ENCODE data around the gene SMIM15.

SMIM15 gene

DNA sequence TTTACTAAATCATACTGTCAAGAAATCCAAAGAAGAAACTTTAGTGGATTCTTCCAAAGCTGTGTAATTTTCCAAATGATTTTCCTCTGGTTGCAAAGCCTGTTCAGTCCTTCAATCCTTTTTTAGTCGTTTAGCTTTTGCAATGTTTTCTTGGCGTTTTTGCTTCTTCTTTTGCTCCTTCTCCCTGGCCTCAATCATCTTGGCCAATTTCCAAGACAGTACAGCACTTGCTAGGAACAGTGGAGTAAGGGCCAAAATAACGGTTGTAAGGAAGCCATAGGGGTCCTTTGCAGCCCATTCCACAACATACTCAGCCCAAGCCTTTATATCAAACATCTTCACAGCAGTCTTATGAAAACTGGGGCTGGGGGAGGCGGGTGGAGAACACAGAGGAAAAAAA lies 2.4 kb downstream of the SMIM15 start:
- DNase-seq (ENCODE audit: low read depth in 2 of 2) = no peak

DNA sequence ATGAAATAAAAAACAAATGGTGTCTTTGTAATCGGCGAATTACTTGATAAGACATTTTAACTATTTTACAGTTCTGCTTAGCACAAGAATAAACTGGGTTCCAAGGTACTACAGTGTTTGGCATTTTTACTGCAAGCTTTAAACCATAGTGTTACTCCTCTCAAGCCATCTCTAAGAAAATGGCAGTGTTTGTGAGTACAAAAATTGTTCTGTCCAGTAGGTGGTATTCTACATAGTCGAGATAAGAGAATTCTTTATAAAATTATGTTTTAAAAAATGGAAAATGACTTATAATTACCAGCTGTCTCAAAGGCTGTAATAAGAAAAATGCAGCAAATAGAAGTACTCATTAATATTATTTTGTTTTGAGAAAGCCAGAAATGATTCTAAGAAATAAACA lies 3.2 kb downstream of the SMIM15 start:
- no peak for DNase-seq (ENCODE audit: low read depth in 2 of 2)

DNA sequence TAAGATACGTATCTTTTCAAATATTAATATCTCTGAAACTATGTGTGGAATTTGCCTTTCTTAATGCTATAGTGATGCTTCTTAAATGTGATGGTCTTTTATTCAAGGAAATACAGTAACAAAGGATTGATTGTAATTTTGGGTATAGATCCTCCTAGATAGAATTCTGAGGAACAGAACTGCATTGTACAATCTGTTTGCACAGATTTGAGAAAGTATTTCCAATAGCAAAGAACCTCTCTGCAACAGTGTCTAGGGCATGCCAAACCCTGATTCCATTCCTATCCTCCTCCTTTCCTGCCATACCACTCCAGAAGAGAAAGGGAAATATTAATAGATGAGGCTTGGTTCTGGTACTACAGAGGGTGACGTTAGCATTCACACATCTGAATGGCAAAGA lies 10.4 kb downstream of the SMIM15 start:
- no peak for DNase-seq (ENCODE audit: low read depth in 2 of 2)

DNA sequence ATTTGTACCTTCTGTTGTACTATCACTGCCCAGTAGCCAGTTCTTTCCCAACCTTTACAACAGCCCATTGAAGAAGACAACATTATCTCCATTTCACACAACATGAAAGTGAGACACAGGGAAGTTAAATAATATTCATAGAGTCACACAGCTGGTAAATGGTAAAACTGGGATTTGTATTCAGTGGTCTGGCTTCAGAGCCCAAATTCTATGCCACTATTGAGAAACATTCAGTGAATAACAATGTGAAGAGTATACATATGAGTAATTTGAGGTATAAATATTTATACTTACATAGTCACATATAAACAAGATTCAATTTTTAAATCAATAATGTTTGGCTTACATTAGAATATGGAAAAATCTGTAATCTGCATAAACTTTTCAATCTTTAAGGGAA lies 13.8 kb downstream of the SMIM15 start:
- no peak for DNase-seq (ENCODE audit: low read depth in 2 of 2)

DNA sequence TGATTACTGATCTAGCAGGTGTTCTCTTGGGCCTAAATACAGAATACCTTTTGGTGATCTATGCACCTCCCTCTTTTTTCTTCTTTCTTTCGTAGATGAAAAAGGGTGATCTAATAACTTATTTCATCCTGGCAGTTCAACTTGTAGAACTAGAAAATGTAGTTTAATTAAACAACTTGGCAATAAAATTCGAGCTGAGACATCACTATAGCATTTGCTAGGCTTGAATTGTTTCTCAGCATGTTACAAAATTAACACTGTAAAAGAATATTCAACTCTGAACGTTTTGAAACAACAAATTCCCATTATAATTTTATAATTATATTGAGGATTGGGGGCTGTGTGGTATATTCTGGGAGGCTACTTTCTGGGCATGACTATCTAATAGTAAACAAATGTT lies 19.5 kb downstream of the SMIM15 start:
- DNase-seq (ENCODE audit: low read depth in 2 of 2) = no peak

DNA sequence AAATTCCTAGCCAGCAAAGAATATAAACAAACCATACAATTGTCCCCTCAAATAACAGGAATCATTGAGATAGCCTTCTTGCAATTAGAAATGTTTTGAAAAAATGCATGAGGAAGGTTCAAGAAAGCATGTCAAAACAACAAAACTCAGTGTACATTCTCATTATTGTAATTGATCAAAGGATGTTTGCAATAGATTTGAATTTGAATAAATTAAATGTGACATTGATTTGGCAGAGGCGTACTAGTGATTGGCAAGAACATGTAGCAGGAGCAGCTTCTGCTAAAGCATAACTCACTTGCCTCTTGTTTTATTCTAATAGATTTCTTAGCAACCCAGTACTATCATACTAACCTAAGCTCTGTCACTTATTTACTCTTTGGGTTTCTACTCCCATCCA lies 19.9 kb downstream of the SMIM15 start:
- DNase-seq (ENCODE audit: low read depth in 2 of 2) = no peak

DNA sequence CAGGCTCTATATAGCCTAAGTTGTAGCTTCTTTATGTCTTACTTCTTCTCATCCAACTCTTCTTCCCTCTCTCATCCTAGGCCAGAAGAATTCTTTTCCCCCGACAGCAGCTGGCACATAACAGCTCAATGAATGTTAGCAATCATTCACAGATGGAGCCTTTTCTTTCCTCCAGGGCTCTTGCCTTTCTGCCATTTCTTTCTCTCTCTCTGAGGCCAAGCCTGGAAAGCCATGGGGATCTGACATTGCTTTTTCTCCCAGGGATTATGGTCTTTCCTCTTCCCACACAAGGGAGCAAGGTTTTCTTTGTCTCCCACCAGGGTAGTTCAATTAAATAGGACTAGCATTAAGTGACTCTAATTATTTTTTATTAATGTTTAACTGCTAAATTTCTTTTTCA lies 20.5 kb downstream of the SMIM15 start:
- no peak for DNase-seq (ENCODE audit: low read depth in 2 of 2)

DNA sequence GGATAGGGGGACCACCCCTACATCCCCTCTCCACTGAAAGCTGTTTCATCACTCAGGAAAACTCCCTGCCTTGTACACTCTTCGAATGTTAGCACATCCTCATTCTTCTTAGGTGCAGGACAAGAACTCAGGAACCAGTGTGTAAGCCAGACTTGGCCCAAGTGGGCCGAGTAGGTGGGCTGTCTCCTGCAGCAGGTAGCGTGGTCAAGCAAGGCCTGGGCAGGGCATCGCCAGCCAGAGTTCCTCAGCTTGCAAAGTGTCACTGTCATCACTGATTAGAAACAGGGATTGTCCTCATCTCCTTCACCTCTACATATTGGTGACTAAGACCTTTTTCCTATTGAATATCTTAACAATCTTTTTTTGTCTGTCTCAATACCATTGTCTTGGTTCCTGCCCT lies 22.3 kb downstream of the SMIM15 start:
- DNase-seq (ENCODE audit: low read depth in 2 of 2) = no peak

DNA sequence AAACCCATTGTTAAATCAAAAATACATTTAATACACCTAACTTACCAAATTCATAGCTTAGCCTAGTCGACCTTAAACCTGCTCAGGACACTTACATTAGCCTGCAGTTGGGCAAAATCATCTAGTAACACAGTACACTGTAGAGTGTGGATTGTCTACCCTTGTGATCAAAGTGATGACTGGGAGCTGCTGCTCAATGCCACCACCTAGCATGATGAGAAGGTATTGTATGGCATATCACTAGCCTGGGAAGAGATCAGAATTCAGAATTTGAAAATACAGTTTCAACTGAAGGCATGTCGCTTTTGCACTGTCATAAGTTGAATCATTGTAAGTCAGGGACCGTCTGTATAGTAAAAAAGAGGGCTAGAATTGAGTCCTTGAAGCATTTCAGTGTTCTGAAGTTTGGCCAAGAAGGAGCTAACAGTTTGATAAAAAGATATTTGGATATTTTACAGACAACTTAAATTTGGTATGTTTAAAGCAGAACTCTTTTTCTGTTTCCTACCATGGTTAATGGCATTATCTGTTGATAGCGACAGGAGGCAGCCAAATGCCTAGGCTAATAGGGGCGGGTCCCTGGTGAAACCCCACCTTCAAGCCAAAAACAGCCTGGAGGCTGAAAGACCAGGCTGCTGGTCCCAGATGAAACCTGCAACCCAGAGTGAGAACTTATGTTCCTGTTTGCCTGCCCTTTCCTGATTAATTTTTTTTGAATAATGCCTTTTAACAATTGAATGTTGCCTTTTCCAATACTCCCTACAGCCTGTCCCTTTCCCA lies 23.0 kb downstream of the SMIM15 start:
- no peak for DNase-seq (ENCODE audit: low read depth in 2 of 2)

DNA sequence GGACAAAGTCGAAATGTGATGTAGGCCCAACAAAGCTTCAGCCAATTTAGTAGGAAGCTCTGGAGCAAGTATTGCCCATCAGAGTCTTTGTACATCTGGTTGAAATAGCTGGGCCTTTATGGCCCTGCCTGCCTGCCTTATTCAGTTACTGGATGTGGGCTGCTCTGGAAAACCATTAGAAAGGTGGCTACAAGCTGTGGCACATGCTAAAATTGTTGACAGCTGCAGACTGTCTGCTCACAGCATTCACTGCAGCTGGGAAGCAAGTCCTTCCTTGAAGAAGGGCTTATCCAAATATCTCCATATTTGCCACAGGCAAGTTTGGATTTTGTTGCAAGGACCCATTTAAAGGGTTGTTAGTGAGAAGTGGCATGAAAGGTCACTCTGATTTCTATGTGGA lies 24.4 kb downstream of the SMIM15 start:
- no peak for DNase-seq (ENCODE audit: low read depth in 2 of 2)

DNA sequence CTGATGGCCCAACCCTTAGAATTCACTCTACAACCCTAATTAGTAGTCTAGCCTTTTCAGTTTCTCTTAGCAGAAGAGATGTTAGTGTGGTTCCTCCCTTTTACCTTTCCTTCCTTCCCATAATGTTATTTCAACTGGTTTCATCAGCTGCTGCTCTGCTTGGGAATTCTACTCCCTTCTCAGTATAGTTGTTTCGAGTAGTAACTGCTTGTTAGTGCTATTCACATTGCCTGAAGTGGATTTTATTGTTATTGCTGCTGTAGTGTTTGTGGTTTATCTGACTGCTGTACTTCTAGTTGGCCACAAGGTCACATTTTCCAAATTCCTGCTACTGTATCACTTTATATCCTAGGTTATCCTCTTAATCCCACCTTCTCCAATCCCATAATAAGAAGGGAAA lies 29.7 kb downstream of the SMIM15 start:
- no peak for DNase-seq (ENCODE audit: low read depth in 2 of 2)

DNA sequence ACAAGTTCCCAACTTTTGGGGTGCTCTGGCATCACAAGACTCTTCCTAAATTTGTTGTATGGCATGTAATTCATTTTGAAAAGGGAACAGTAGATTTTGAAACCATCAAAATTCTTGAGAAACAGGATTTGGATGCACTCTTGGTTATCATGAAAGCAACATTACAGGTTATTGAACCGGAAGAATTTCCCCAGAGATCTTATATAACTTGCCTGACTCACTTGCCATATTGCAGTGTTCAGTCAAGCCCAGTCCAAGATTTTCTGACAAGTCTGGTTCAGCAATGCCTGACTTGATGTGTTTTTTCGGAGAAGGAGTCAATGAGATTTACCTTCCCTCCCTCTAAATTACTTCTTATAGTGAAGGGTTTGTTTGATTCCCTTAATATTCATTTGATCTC lies 32.0 kb downstream of the SMIM15 start:
- no peak for DNase-seq (ENCODE audit: low read depth in 2 of 2)

DNA sequence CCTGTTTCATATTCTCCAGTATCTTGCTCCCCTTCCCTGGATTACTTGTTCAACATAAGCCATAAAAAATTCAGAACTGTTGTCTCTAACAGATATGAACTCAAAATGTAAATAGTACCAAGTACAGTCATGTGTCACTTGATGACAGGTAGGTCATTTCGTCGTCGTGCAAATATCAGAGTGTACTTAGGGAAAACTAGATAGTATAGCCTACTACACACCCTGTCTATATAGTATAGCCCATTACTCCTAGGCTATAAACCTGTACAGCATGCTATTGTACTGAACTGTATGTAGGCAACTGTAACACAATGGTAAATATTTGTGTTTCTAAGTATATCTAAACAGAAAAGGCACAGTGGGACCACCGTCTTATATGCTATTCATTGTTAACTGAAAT lies 39.1 kb downstream of the SMIM15 start:
- no peak for DNase-seq (ENCODE audit: low read depth in 2 of 2)

DNA sequence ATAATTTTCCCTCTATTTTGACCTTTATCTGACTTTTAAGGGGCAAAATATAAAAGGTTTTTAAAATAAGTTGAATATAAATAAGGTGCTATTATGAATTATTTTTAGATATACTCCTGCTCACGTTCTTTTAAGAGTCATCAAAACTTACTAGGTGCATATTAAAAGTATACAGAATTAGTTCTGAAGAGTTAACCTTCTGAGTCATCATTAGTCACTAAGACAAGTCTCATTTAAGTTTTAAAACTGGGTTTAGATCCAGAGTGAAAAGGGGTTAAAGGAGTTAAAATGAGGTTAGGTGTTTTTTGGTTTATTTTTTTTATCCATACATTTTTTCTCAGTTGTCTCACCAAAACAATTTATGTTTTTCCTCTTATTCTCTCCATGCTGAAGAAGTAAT lies 41.7 kb downstream of the SMIM15 start:
- DNase-seq (ENCODE audit: low read depth in 2 of 2) = no peak

DNA sequence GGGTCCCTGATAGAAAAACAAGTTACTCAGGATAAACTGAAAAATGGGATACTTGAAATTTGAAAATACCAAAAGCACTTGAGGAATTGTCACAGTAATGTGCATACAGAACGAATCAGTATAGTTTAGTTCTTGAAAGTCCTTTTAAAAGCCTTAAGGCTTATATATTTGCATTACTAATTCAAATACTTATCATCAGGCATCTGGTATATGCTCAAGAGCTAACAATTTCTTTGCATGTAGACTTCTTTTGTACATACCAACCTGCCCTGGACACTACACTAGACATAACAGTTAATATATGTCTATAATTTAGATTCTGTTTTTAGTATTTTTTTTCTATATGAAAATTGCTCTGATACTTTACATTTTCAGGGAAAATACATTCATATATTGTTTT lies 43.2 kb downstream of the SMIM15 start:
- no peak for DNase-seq (ENCODE audit: low read depth in 2 of 2)

DNA sequence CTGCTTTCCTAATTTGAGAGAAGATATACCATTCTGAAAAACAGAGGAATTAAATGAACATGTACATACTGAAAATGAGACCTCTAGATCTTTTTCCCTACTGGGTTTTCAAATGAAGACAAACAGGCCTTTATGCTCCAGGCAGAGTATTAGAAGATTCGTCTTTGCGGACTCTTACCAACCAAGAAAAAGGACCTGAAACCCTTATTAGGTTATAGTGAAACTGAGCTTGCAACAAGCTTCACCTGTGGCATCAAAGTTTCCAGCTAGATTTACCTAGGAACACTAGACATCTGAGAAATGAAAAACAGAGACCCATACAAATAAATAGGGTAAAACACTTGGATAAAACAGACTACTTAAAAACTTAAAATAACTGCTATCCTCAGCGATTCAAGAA lies 46.3 kb downstream of the SMIM15 start:
- DNase-seq (ENCODE audit: low read depth in 2 of 2) = no peak

DNA sequence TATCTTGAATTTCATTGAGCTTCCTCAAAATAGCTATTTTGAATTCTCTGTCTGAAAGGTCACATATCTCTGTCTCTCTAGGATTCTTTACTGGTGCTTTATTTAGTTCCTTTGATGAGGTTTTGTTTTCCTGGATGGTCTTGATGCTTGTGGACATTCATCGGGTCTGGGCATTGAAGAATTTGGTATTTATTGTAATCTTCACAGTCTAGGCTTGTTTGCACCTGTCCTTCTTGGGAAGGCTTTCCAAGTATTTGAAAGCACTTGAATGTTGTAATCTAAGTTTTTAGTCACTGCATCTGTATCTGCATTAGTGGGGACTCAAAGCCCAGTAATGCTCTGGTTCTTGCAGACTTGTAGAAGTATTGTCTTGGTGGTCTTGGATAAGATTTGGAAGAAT lies 47.8 kb downstream of the SMIM15 start:
- no peak for DNase-seq (ENCODE audit: low read depth in 2 of 2)
